Stimulated activated CD8-positive, alpha-beta memory T cell treated with anti-CD3 and anti-CD28 coated beads, Interleukin-4, amount 100 ng/mL, for 4 hours (primary cell): Measurements from ENCODE around the gene TCERG1L.

Experiments used
- DNase-seq, 2 donors: peaks; one replicate each; pipeline ENCODE4 v3.0.0-alpha.2; 2020; ENCODE audit warnings: low read depth in 2 of 2, low spot score in 1 of 2

TCERG1L gene

GRCh38 chr10:131211965-131212619 is 99.4 kb downstream of the TCERG1L start:
- DNase-seq = no peak

GRCh38 chr10:131211559-131211958 is 100.0 kb downstream of the TCERG1L start:
- DNase-seq = no peak

- no peak for DNase-seq
Observed at GRCh38 chr10:131211146-131211545, 100.4 kb downstream of the TCERG1L start.

GRCh38 chr10:131210181-131210580 is 101.3 kb downstream of the TCERG1L start:
- DNase-seq = no peak

DNA sequence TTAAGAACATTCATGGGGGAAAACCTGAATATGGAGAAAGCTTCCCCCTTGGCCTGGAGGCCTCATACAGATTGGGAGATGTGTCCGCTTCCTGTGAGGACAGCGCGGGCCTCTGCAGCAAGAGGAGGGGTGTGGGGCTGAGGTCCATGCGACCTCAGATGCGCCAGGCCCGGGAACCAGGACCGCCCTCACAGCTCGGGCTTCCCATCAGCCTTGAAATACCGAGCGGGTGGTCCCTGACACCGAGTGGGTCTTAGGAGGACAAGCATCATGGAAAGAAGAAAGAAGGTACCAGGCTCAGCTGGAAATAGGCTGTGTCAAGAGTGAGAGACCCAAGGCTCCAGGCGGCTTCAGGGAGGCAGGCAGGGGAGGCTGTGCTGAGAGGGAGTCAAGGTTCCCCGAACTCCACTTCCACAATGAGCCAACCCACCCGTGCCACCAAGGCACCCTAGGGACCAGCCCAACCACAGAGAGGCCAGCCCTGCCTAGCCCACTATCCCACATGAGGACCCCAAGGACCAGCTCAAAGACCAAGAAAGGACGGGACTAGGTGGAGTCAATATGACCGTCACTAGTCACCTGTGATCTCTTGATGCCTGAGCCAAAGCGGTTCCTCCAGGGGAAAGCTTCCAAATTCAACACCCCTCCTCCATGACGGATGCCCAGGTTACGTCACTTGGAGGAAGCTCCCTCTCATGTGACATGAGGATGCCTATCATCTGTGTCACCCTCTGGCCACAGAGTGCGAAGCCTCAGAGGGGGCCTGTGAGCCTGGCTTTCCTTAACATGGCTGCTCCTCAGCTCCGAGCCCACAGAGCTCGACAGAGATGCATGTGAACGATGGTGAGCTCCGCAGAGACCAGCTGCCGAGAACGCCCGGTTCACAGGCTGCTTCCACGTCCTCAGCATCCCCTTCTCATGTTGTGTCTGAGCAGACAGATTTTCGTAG is 103.7 kb downstream of the TCERG1L start:
- no peak for DNase-seq

- DNase-seq = no peak
Observed at GRCh38 chr10:131207176-131207575, 104.3 kb downstream of the TCERG1L start.

DNA sequence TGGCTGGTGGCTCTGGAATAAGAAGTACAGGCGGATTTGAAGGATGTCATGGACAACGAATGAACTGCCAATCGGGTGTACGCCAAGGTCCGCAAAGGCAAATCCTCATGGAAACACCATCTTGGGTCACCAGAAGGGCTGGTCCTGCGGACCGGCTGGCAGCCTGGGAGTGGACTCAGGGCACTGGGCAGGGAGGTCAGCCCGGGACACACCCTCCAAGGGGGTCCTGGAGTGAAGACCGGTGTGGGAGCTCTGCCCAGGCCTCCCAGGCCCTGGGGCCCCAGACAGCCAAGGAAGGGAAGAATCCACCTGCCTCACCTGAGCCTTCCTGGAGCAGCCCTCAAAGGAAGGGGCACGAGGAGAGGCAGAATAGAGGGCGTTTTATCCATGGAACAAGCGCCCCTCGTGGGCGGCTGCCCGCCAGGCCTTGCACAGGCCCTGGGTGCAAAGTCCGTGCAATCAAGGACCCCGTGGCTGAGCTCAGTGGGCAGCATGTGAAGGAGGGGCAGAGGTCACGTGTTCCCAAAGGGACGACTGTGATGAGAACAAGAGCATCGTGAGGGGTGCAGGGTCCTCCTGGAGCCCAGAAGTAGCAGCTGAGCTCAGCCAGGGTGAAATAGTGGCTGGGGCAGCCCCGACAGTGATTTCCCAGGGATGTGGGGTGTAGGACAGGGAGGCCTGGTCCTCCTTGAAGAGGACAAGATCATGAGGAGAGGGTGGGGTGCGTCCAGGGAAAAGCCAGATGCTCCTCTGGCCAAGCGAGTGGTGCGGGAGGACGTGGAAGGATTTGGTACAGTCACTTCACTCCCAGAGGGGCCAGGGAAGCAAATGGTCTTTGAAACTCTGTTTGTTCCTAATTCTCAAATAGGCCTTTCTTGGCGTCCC is 105.2 kb downstream of the TCERG1L start:
- no peak for DNase-seq

- DNase-seq = no peak
Observed at GRCh38 chr10:131205556-131205955, 106.0 kb downstream of the TCERG1L start.

DNA sequence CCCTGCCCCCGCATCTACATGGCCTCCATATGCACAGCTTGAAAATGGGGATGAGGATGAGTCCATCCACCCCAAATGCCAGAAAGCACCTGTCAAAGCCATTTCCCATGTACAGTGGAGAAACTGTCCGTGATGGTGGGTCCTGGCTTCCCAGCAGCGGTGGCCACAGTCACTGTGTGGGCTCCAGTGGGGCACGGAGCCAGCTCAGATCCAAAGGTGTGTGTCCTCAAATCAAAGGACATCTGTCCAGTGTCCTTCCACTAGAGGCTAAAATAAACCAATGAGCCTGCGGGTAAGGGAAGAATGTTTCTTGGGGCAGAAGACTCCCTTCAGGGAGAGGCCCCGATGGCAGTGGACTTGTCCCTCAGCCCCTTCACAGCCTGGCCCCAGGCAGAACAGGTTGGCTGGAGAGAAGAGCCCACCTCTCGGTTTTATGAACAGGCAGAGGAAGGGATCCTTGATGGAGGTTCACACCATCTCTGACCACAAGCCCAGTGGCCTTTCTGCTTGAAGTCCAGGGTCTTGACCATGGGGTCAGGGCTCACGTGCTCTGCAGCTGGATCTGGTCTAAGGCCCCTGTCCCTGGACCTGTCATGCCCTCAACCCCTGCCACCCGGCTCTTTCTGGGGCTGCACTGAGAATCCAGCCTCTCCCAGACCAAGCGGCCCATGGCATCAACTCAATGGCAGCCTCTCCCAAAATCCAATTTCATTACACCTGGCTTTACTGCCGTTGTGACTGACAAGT is 106.9 kb downstream of the TCERG1L start:
- DNase-seq = no peak

GRCh38 chr10:131203456-131204357 is 107.8 kb downstream of the TCERG1L start:
- DNase-seq = no peak

- no peak for DNase-seq
Observed at GRCh38 chr10:131202990-131203389, 108.5 kb downstream of the TCERG1L start.

GRCh38 chr10:131201741-131202515 is 109.6 kb downstream of the TCERG1L start:
- no peak for DNase-seq

GRCh38 chr10:131200856-131201470 is 110.6 kb downstream of the TCERG1L start:
- DNase-seq = no peak

GRCh38 chr10:131199646-131200045 is 111.9 kb downstream of the TCERG1L start:
- no peak for DNase-seq

DNA sequence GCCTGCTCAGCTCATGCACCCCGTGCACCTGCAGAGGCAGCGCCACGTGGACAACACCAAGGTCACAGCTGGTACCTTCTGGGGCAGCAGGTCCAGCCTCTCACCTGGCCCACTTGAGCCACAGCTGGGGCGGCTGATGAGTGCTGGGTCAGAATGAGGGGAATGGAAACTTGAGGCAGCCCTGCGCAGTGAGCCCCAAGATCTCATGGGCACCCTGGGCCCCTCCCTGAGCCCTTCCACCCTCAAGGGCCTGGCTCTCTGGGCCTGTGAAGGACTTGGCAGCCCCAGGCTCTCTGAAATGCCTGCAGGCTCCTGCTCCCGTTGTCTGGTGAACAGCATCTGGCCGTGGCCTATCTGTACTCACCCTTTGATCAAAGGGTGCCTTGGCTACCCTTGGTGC is 112.7 kb downstream of the TCERG1L start:
- no peak for DNase-seq

DNA sequence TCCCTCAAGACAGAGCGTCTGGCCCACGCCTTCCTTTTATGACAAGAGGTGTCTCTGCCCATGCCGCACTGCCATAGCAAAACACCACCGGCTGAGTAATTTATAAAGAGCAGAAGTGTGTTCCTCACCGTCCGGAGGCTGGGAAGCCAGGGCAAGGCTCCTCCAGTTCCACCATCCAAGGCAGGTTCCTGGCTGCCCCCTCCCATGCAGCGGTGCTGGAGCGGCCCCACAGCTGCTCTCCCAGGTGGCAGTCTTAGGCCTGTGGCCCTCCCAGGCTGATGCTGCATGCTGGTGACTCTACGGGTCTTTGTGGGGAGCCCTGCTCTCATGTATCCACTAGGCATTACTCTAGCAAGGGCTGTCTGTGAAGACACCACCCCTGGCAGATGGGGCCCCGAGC is 113.1 kb downstream of the TCERG1L start:
- no peak for DNase-seq

- no peak for DNase-seq
Observed at GRCh38 chr10:131196176-131196885, 115.2 kb downstream of the TCERG1L start.
